ENCODE data around the gene HTRA2.

Gene HTRA2

GRCh38 chr2:74501335-74502071 lies 28.2 kb upstream of the HTRA2 start:
- no peak for DNase-seq

DNA sequence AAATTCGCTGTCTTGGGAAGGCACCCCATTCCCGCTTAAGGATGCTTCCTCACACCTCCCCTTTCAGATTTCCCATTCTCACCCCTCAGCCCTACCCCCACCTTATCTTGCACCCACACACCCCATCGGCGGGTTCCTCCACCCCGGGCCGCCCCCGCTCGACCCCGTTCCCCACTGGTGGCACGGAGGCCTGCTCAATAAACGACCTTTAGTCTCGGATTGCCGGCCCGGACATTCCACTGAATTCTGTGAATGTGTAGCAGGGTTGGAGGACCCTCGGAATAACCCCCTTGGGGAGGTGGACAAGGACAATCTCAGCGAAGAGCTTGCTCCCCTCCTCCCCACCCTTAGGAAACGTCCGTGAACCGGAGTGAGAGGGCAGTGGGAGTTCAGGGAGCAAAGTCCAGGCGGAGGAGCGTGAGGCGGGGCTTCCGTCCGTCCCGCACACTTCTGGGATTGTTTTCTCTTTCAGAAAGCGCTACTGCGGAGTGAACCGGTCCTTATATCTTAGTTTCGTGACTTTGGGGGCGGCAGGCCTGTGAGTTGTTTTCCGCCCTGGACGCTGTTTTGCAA lies 27.5 kb upstream of the HTRA2 start:
- no peak for DNase-seq

DNA sequence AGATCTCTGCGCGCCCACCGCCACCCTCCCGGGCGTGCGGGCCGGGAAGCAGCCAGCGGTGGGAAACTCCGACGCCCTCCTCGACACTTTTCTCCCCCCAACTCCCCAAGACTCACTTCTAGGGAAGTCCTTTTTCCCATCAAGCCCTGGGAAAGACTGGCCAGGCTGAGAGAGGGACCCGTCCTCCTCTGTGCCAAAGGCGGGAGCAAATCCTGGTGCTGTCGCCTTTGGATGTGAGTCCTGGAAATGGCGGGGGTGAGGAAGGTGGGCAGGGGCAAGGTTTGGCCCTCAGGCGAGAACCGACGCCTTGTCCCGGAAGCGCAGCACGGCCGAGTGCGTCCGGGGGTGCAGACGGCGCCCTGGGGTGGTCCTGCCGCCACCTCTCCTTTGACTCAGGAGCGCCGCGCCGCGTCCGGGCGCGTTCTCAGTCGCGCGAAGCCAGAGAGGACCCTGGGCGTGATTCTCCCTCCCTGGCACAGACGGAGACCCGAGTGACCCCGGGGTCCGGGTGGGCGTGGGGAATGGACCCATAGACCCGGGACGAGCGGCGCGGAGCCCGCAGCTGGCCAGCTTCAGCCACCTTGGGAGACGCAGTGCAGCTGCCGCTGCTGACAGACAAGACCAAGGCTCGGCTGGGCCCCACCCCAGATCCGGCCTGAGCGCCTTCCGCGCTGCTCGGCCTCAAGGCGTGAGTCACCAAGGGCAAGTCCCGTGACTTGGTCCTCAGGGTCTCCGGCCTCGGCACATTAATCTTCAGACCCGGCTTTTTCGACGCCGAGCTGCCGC lies 26.8 kb upstream of the HTRA2 start:
- no peak for DNase-seq

GRCh38 chr2:74503506-74504475 lies 25.9 kb upstream of the HTRA2 start:
- DNase-seq, result no peak

GRCh38 chr2:74504591-74504990 lies 25.1 kb upstream of the HTRA2 start:
- no peak for DNase-seq

- no peak for DNase-seq
Observed at GRCh38 chr2:74505448-74506246, 24.1 kb upstream of the HTRA2 start.

- peak; percentile 98 for DNase-seq
Observed at GRCh38 chr2:74507145-74507925, 22.4 kb upstream of the HTRA2 start, which contains the start of gene PCGF1. PCGF1 (minus strand) TSS chr2:74507695; CDS start chr2:74507668, 27 bp downstream.

DNA sequence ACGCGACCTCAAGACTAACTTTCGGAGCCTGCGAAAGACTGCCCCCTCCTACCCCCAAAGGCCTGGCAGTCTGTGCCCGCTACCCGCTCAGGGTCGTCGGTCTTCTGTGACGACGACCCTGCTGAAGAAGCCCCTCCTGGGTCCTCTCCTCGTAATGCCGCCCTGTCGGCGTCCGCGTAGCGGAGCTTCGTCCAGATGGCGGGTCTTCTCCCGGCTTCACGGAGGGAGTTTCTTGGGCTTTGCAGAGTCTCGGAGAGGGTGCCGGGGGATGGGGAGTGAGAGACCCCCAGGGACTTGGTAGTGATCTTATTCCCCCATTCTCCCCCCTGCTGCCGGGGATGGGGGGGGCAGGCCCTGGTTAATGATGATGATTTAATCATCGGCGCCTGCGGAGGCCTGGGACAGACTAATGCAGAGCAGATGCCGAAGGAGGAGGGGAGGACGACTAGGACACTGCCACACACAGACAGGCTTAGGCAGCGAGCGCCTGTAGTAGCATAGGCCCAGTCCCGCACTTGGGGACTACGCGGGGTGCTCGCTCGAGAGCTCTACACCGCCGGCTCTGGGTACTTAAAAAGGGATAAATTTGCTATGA lies 21.7 kb upstream of the HTRA2 start:
- peak; percentile 48 for DNase-seq

GRCh38 chr2:74510272-74510671 lies 19.5 kb upstream of the HTRA2 start:
- no peak for DNase-seq

DNA sequence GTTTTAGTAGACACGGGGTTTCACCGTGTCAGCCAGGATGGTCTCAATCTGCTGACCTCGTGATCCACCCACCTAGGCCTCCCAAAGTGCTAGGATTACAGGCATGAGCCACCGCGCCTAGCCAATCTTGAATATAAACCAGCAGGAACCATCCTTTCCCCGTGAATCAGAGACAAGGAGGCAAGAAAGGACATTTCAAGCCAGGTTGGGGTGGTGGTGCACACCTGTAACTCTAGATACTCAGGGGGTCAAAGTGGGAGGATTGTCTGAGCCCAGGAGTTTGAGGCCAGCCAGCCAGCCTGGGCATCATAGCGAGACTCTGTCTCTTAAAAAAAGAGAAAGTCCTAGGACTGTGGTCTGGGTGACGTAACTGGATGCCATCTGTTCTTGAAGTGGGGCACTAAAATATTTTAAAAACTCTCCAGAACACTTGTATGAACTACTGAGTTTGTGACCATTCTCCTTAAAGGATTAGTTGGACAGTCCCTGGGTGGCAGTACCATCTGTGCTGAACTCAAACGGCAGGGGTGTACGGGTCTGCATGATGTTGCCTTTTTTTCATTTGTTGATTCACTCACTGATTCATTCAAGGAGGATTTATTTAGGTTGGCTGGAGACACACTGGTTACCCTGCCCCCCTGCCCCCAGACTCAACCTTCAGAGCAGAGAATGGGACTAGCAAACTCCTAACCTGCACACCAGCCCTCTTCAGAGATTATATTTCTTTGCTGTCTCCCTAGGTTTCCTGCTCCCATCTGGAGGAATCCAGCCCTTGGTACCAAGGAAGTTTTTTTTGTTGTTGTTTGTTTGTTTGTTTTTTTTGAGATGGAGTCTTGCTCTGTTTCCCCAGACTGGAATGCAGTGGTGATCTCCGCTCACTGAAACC lies 18.4 kb upstream of the HTRA2 start:
- no peak for DNase-seq

DNA sequence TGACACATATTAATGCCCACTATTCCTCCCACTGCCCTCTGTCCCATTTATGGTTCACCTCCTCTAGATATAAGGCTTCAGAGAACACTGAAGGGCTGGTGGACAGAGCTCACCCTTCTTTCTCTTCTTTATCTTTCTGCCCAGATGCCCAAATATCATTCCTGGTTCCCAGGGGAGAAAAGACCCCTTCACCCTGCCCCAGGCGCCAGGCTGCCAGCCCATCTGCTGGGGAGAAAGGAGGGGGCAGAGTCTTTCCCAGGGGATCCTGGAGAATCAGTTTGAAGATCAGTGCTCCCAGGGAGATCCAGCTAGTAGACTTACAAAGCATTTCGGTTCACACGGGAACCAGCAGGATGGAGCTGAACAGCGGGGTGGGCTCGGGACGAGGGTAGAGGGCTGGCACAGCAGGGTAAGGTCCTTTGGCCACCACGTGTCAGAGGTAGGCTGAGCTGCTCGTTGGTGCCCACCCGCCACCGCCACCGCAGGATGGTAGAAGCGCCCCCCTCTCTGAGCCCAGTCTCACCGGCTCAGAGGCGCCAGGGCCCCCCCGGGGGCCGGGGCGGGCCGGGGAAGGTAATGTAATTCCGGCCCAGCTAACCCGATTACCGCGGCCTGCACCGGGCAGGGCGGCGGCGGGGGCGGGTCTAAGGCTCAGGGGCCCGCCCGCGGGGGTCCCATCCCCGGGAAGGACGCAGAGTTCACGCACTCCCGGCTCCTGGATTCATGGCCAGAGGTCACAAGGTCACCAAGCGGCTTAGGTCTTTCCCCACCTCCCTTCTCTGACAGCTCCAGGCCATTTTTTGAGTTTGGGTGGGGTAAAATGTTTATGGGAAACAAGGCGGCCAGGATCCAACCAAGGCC lies 16.8 kb upstream of the HTRA2 start:
- DNase-seq, result no peak

- DNase-seq, result no peak
Observed at GRCh38 chr2:74513605-74514367, 15.9 kb upstream of the HTRA2 start.

GRCh38 chr2:74514368-74515270 lies 15.1 kb upstream of the HTRA2 start, which contains the start of gene TLX2:
TLX2 (plus strand) TSS chr2:74514450; CDS start chr2:74514807, 357 bp downstream.
- DNase-seq, result no peak

DNA sequence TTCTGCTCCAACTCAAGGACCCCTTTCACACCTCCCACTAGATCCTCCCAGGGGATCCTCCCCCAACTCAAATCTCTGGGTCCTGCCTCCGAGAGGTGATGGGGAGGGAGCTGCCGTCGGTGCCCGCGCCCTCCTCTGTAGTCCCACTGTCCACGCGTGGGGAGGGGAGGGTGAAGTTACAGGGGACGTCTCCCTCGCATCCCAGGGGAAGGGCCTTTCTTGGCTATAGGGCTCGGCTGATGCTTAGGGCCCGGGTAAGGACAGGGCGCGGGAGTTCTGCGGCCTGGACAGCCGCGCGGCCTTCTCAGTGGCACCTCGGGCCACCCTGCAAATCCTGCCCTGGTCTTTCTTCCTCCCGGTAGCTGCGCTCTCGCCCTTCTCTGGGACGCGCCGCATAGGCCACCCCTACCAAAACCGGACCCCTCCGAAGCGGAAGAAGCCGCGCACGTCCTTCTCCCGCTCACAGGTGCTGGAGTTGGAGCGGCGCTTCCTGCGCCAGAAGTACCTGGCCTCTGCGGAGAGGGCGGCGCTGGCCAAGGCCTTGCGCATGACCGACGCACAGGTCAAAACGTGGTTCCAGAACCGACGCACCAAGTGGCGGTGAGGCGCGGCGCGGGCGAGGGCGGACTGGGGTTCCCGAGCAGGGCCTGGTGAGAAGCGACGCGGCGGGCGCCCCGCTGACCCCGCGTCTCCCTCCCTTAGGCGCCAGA lies 14.3 kb upstream of the HTRA2 start:
- DNase-seq, result no peak

DNA sequence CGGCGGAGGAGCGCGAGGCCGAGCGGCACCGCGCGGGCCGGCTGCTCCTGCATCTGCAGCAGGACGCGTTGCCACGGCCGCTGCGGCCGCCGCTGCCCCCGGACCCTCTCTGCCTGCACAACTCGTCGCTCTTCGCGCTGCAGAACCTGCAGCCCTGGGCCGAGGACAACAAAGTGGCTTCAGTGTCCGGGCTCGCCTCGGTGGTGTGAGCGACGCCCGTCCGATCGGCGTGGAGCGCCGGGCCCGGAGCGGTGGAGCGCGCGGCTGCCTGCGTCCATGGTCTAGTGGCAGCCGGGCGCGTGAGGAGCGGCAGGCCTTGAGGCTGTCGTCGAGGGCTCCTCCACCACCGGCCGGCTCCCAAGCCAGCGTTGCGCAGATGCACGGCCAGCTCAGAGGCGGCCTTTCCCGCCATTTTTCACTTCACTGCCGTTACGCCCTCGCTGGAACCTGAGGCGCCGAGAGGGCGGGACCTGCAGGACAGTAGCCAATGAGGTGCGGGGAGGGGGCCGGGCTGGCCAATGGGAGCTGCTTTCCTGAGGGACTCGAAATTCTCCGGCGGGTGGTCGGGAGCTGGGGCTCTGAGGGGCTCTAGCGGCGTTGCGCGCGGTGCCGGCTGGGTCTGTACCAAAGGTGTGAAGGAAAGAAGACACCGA lies 13.6 kb upstream of the HTRA2 start:
- DNase-seq, result no peak
